GM21528 (cell line): Measurements from ENCODE around the gene UGGT2.
"Not testable (repeated sequence)": the region's sequence is repeated elsewhere in the genome, so short reads cannot be mapped to it uniquely, and the experiment has no call there.

Experiments
- ATAC-seq: cut with Tn5 transposase; IDR thresholded peaks from one replicate; pipeline ENCODE4 v1.9.1; 2021; ENCODE audit warnings: mild to moderate bottlenecking, moderate library complexity; ENCODE audit not compliant: unreplicated experiment, low FRiP score

UGGT2 gene

GRCh38 chr13:95809429-95809828 is 243.8 kb downstream of the UGGT2 start:
- ATAC-seq = no peak

- ATAC-seq = no peak
Observed at GRCh38 chr13:95805921-95806320, 247.3 kb downstream of the UGGT2 start.

- no peak for ATAC-seq
Observed at GRCh38 chr13:95801825-95802224, 251.4 kb downstream of the UGGT2 start.

- ATAC-seq = no peak
Observed at GRCh38 chr13:95800436-95800835, 252.8 kb downstream of the UGGT2 start.

- ATAC-seq = no peak
Observed at GRCh38 chr13:95797016-95797415, 256.2 kb downstream of the UGGT2 start.

GRCh38 chr13:95793781-95794180 is 259.4 kb downstream of the UGGT2 start:
- ATAC-seq = no peak

GRCh38 chr13:95793018-95793555 is 260.1 kb downstream of the UGGT2 start:
- no peak for ATAC-seq

- ATAC-seq = no peak
Observed at GRCh38 chr13:95791084-95791722, 262.0 kb downstream of the UGGT2 start.

- ATAC-seq = not testable (repeated sequence)
Observed at GRCh38 chr13:95789315-95789714, 263.9 kb downstream of the UGGT2 start.

GRCh38 chr13:95788100-95788463 is 265.1 kb downstream of the UGGT2 start:
- ATAC-seq = no peak

- no peak for ATAC-seq
Observed at GRCh38 chr13:95787356-95788099, 265.7 kb downstream of the UGGT2 start.

GRCh38 chr13:95784900-95785290 is 268.3 kb downstream of the UGGT2 start:
- ATAC-seq = no peak

GRCh38 chr13:95784161-95784899 is 268.9 kb downstream of the UGGT2 start:
- ATAC-seq = no peak

GRCh38 chr13:95783747-95784146 is 269.5 kb downstream of the UGGT2 start:
- no peak for ATAC-seq

GRCh38 chr13:95781940-95782339 is 271.3 kb downstream of the UGGT2 start:
- not testable (repeated sequence) for ATAC-seq

- ATAC-seq = no peak
Observed at GRCh38 chr13:95781016-95781415, 272.2 kb downstream of the UGGT2 start.

GRCh38 chr13:95779522-95779921 is 273.7 kb downstream of the UGGT2 start:
- no peak for ATAC-seq

GRCh38 chr13:95771905-95772304 is 281.3 kb downstream of the UGGT2 start:
- ATAC-seq = no peak

- no peak for ATAC-seq
Observed at GRCh38 chr13:95763601-95764000, 289.6 kb downstream of the UGGT2 start.

- ATAC-seq = not testable (repeated sequence)
Observed at GRCh38 chr13:95762626-95763025, 290.6 kb downstream of the UGGT2 start.

GRCh38 chr13:95756072-95756471 is 297.1 kb downstream of the UGGT2 start:
- no peak for ATAC-seq
